Measurements from ENCODE around the gene PPTC7.
"Not testable (repeated sequence)": the region's sequence is repeated elsewhere in the genome, so short reads cannot be mapped to it uniquely, and the experiment has no call there.

PPTC7 gene

DNA sequence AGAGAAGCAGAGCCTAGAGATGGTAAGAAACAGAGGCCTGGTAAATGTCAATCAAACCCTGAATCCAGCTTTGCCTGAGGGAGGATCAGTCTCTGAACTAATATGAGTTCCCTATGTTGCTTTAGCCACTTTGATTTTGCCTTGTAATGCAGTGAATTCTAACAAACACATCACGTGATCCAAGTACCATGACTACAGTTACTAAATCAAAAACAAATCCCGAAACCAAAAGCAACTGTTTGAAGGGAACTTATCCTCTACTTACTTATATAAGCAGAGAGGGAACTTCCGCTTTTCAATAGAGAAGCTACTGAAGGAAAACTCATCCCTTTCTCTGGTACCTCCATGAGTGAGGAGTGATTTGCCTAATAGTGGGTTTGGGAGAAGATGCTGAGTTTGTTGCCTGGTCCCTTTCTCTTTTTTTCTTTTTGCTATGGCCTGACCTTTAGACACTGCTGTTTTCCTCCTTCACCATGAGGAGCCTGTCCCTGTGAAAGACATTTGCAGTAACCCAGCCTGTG lies 7.7 kb upstream of the PPTC7 start:
- Histone ChIP-seq H3K27me3 (no peaks in the 10 kb centered on the region), H3K4me3 (ENCODE audit: low read depth, low read length) (no peak overlapping the region), H3K4me1 (no peaks in the 10 kb centered on the region), H3K9me3 (no peaks in the 10 kb centered on the region), H3K36me3 (no peaks in the 10 kb centered on the region)
- no peak for DNase-seq
- TF ChIP-seq, protein P1, sequence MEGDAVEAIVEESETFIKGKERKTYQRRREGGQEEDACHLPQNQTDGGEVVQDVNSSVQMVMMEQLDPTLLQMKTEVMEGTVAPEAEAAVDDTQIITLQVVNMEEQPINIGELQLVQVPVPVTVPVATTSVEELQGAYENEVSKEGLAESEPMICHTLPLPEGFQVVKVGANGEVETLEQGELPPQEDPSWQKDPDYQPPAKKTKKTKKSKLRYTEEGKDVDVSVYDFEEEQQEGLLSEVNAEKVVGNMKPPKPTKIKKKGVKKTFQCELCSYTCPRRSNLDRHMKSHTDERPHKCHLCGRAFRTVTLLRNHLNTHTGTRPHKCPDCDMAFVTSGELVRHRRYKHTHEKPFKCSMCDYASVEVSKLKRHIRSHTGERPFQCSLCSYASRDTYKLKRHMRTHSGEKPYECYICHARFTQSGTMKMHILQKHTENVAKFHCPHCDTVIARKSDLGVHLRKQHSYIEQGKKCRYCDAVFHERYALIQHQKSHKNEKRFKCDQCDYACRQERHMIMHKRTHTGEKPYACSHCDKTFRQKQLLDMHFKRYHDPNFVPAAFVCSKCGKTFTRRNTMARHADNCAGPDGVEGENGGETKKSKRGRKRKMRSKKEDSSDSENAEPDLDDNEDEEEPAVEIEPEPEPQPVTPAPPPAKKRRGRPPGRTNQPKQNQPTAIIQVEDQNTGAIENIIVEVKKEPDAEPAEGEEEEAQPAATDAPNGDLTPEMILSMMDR (IDR thresholded peaks at IDR 0.05; ENCODE audit: low read depth, low read length): no peak

DNA sequence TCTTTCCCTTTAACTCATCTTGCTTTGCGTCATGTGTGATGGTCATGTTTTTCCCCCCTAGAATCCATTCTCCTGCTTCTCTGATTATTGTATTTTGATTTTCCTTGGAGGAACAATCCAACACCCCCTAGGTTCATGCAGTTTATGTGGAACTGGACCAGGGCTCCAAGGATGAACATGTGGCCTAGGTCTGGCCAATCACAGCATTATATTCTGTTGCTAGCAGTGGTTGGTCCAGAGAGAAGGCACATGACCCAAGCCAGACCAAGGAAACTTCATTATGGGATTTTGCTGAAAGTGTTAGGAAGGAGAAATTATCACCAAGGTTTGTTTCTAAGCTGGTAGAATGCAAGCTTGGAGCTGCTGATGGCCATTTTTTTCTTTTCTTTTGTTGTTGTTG lies 6.9 kb upstream of the PPTC7 start:
- Histone ChIP-seq H3K36me3 (no peaks in the 10 kb centered on the region), H3K27me3 (no peaks in the 10 kb centered on the region), H3K9me3 (no peaks in the 10 kb centered on the region), H3K4me1 (no peaks in the 10 kb centered on the region), H3K4me3 (ENCODE audit: low read depth, low read length) (no peak overlapping the region)
- TF ChIP-seq, protein P1 (IDR thresholded peaks at IDR 0.05; ENCODE audit: low read depth, low read length): no peak
- DNase-seq: no peak

DNA sequence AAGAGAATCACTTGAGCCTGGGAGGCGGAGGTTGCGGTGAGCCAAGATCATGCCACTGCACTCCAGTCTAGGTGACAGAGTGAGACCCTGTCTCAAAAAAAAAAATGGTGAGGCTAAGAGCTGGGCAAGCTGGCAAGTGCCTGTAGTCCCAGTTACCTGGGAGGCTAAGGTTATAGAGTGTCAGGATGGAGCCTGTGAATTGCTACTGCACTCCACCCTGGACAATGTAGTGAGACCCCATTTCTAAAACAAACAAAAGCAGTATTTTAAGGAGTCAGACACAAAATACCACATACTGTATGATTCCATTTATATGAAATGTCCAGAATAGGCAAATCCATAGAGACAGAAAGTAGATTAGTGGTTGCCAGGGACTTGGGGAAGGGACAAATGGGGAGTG lies 4.0 kb upstream of the PPTC7 start:
- H3K27me3 ChIP-seq; H3K4me3 ChIP-seq (ENCODE audit: low read depth, low read length); H3K9me3 ChIP-seq; H3K36me3 ChIP-seq; H3K4me1 ChIP-seq; DNase-seq: not testable (repeated sequence)

DNA sequence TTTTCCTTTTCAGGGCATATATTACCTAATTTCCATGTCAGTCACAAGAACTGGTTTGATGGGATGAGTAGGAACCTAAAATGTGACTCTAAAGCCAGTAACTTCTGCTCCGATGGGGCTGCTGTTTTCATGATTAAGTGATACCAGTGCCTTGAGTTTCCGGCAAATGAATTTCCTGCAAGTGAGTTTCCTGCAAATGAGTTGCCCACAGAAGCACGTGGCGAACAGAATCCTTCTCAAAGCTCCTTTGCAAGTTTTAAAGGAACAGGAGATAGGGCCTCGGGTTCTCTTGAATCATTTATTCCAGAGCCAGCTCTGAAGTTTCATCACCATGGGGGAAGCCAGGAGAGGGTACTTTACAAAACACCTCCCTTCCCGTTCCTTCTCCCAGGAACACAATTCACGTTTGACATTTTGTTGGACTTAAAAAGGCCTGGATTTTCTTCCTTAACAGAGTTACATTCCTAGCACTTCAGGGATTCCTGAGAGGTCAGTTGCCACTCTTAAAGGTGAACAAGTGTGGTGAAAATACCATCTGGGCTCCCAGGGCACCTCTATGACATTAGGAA lies 2.2 kb upstream of the PPTC7 start:
- DNase-seq: no peak
- H3K9me3 ChIP-seq: no peaks in the 10 kb centered on the region
- H3K4me3 ChIP-seq (ENCODE audit: low read depth, low read length): no peak overlapping the region
- TF ChIP-seq, protein P1 (IDR thresholded peaks at IDR 0.05; ENCODE audit: low read depth, low read length): no peak
- H3K27me3 ChIP-seq: no peaks in the 10 kb centered on the region
- H3K36me3 ChIP-seq: no peaks in the 10 kb centered on the region; the same call in 1 of the 2 replicates
- H3K4me1 ChIP-seq: peaks cover 4% of the 10 kb centered on the region

DNA sequence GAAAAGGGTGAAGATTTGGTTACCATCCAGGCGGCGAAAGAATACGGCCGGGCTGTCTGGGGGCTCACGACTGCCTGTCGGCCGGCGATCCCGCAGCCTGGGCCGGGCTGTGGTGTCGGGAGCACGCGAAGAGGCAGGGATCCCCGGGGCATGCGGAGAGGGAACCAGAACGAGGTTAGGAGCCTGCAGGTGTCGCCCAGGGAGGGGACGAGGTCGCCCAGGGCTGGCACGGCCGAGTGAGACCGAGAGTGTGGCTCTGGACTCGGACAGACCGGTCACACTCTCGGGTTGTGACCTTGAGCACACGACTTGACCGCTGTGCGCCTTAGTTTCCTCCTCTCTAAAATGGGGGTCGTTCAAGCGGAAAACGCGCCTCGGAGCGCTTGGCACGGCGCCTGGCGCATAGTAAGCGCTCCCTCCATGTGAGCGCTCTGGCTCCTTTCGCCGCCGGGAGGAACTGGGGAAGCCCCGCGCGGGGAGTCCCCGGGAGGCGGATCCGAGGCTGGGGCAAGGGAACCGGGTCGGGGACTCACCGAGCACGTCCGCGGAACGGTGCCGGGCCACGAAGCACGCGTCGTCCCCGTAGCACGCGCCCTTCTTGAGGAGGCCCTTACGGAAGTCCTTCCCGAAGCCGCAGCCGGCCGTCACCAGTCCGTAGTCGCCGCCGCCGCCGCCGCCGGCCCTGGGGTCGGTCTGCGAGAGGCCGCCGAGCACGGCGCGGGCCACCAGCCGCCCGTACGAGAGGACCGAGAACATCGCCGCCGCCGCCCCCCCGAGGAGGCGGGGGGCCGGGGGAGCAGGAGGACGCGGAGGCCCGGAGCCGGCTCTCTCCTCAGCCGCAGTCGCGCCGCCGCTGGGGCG lies 612 bp downstream of the PPTC7 start:
- Histone ChIP-seq H3K27me3 (no peaks in the 10 kb centered on the region), H3K9me3 (no peaks in the 10 kb centered on the region), H3K4me3 (ENCODE audit: low read depth, low read length) (peak overlapping the region; percentile 93), H3K36me3 (no peaks in the 10 kb centered on the region; the same call in 1 of the 2 replicates), H3K4me1 (peaks cover 4% of the 10 kb centered on the region)
- DNase-seq: peak; percentile 54
- TF ChIP-seq, protein P1 (IDR thresholded peaks at IDR 0.05; ENCODE audit: low read depth, low read length): no peak

DNA sequence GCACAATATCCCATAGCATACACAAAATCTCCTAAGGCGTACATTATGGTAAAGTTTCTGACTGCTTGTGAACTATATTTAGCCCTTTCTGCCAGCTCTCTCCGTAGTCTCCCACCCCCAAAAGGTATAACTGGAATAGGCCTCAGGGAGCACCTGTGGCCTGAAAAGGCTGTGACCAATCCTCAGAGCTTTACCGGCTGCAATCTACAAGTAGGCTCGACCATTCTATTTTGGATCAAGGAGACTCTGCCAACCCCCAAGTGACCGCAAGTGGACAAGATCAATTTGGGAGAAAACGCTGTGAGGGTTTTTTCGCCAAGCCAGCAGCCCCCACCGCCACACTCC lies 1.2 kb downstream of the PPTC7 start:
- TF ChIP-seq, protein P1 (IDR thresholded peaks at IDR 0.05; ENCODE audit: low read depth, low read length): no peak
- no peaks in the 10 kb centered on the region for H3K9me3 ChIP-seq
- peaks cover 4% of the 10 kb centered on the region for H3K4me1 ChIP-seq
- H3K27me3 ChIP-seq: no peaks in the 10 kb centered on the region
- H3K36me3 ChIP-seq: no peaks in the 10 kb centered on the region; the same call in 1 of the 2 replicates
- peak overlapping the region; percentile 93 for H3K4me3 ChIP-seq (ENCODE audit: low read depth, low read length)
- no peak for DNase-seq

All from BE2C (cell line).